GM21786 (cell line): Measurements from ENCODE around the gene TTLL12.

Source experiments
- ATAC-seq: cut with Tn5 transposase; IDR thresholded peaks from one replicate; pipeline ENCODE4 v1.9.1; 2021; ENCODE audit not compliant: unreplicated experiment

TTLL12 gene

GRCh38 chr22:43131773-43132501, 55.0 kb downstream of the TTLL12 start:
- no peak for ATAC-seq

- no peak for ATAC-seq
These were observed 57.2 kb downstream of the TTLL12 start for GRCh38 chr22:43129426-43130425.

- no peak for ATAC-seq
These were observed 58.0 kb downstream of the TTLL12 start for GRCh38 chr22:43128928-43129424.

GRCh38 chr22:43128116-43128515, 58.8 kb downstream of the TTLL12 start:
- no peak for ATAC-seq

GRCh38 chr22:43127166-43127908, 59.6 kb downstream of the TTLL12 start:
- ATAC-seq: no peak

GRCh38 chr22:43126501-43127165, 60.3 kb downstream of the TTLL12 start:
- ATAC-seq: no peak

- no peak for ATAC-seq
These were observed 67.9 kb downstream of the TTLL12 start for GRCh38 chr22:43118953-43119458.

- ATAC-seq: no peak
These were observed 68.7 kb downstream of the TTLL12 start for GRCh38 chr22:43118024-43118849.

- no peak for ATAC-seq
These were observed 70.0 kb downstream of the TTLL12 start for GRCh38 chr22:43116932-43117331.
